ENCODE measurements around the gene ARMC2. TPM values are rescaled to one million over a fixed set of nuclear protein-coding genes. Genes with fewer than 3 reads are reported as not detected.

The ARMC2 gene
- total and polyA plus RNA-seq, 2 of the 4 experiments (the other 2 are of a cell fraction): 0.72 to 3.9 TPM

DNA sequence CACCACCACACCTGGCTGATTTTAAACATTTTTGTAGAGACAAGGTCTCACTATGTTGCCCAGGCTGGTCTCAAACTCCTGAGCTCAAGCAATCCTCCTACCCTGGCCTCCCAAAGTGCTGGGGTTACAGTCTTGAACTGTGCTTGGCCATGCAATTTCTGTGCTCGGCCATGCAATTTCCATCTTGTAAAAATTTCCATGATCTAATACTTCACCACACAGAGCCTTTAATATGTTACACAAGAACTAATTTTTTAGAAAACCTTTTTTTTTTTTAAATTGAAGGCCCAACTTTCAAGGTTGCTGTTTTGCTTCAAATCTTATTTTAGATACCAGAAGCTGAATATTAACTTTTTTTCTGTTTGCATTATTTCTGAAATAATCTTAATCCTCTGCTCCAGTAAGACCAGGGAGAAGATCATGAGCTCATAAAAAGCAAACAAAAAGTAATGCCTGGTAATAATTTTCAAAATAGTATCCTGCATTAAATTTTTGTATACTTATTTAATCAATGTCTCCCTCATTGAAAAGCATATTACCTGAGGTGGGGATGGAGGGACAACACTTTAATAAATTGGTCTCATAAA is 38.1 kb upstream of the ARMC2 start:
- H4K8ac ChIP-seq (ENCODE audit: low read depth in 2 of 2, low read length in 2 of 2): no peak overlapping the region
- H4K91ac ChIP-seq (ENCODE audit: insufficient read depth, low read depth, low read length): no peak overlapping the region
- no peak overlapping the region for H2BK15ac ChIP-seq (ENCODE audit: low read depth, low read length)
- H3K4me2 ChIP-seq (ENCODE audit: low read depth, low read length): no peak overlapping the region
- H2AFZ ChIP-seq (replicated peaks; ENCODE audit: low read length, poor library complexity): no peak overlapping the region
- TF ChIP-seq CEBPB (IDR thresholded peaks at IDR 0.05; ENCODE audit: low read depth, low read length) (no peak), FOS (IDR thresholded peaks at IDR 0.05; ENCODE audit: low read depth, low read length) (no peak), RAD21 (IDR thresholded peaks at IDR 0.05; ENCODE audit: low read length) (no peak), MAZ (IDR thresholded peaks at IDR 0.05; ENCODE audit: borderline replicate concordance, low read depth, low read length) (no peak), CHD1 (IDR thresholded peaks at IDR 0.05; ENCODE audit: low read depth, low read length) (no peak), RCOR1 (IDR thresholded peaks at IDR 0.05; ENCODE audit: insufficient replicate concordance, low read length) (no peak), POLR2A (IDR thresholded peaks at IDR 0.05; ENCODE audit: low read depth, low read length) (no peak), RFX5 (IDR thresholded peaks at IDR 0.05; ENCODE audit: low read depth, low read length) (no peak), SMC3 (IDR thresholded peaks at IDR 0.05; ENCODE audit: low read depth, low read length) (no peak), MXI1 (IDR thresholded peaks at IDR 0.05; ENCODE audit: borderline replicate concordance, low read depth, low read length) (no peak), NFE2L2 (IDR thresholded peaks at IDR 0.05; ENCODE audit: low read depth, low read length) (no peak), USF2 (IDR thresholded peaks at IDR 0.05; ENCODE audit: low read depth, low read length) (no peak), BHLHE40 (IDR thresholded peaks at IDR 0.05; ENCODE audit: low read depth, low read length) (no peak), MAFK (IDR thresholded peaks at IDR 0.05; ENCODE audit: low read depth, low read length) (no peak)
- TF ChIP-seq, protein P1, sequence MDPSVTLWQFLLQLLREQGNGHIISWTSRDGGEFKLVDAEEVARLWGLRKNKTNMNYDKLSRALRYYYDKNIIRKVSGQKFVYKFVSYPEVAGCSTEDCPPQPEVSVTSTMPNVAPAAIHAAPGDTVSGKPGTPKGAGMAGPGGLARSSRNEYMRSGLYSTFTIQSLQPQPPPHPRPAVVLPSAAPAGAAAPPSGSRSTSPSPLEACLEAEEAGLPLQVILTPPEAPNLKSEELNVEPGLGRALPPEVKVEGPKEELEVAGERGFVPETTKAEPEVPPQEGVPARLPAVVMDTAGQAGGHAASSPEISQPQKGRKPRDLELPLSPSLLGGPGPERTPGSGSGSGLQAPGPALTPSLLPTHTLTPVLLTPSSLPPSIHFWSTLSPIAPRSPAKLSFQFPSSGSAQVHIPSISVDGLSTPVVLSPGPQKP (IDR thresholded peaks at IDR 0.05; ENCODE audit: borderline replicate concordance, low read depth, low read length): no peak
- TF ChIP-seq, protein P2, sequence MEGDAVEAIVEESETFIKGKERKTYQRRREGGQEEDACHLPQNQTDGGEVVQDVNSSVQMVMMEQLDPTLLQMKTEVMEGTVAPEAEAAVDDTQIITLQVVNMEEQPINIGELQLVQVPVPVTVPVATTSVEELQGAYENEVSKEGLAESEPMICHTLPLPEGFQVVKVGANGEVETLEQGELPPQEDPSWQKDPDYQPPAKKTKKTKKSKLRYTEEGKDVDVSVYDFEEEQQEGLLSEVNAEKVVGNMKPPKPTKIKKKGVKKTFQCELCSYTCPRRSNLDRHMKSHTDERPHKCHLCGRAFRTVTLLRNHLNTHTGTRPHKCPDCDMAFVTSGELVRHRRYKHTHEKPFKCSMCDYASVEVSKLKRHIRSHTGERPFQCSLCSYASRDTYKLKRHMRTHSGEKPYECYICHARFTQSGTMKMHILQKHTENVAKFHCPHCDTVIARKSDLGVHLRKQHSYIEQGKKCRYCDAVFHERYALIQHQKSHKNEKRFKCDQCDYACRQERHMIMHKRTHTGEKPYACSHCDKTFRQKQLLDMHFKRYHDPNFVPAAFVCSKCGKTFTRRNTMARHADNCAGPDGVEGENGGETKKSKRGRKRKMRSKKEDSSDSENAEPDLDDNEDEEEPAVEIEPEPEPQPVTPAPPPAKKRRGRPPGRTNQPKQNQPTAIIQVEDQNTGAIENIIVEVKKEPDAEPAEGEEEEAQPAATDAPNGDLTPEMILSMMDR (conservative IDR thresholded peaks at IDR 0.05; ENCODE audit: low read depth, low read length): no peak
- no peak overlapping the region for H3K56ac ChIP-seq (ENCODE audit: extremely low read depth, insufficient read depth, low read length)
- H3K27ac ChIP-seq (ENCODE audit: insufficient read depth, low read length): no peak overlapping the region
- H2BK20ac ChIP-seq (ENCODE audit: low read depth, low read length): no peak overlapping the region
- POLR2A ChIA-PET (ENCODE audit: unreplicated experiment): no interaction called here
- dilution Hi-C loops (cut with HindIII; ENCODE audit: low sequenced_read_pairs, unreplicated experiment) (no loop called here), intact Hi-C loops (cut with micrococcal nuclease) (no loop called here), in situ Hi-C loops (cut with MboI; ENCODE audit: low sequenced_read_pairs) (no loop called here)
- no peak overlapping the region for H2BK120ac ChIP-seq (ENCODE audit: low read depth, low read length)
- no peak overlapping the region for H2AK9ac ChIP-seq (replicated peaks; ENCODE audit: low read depth, low read length, poor library complexity)
- no peak overlapping the region for H3K18ac ChIP-seq (ENCODE audit: low read depth, low read length)
- no peak overlapping the region for H3K4ac ChIP-seq (ENCODE audit: low read depth, low read length)
- H3K9me1 ChIP-seq (ENCODE audit: insufficient read depth, low read length): no peaks in the 10 kb centered on the region; the same call in 1 of the 2 replicates
- H3K79me1 ChIP-seq (ENCODE audit: low read depth in 1 of 2, low read length in 2 of 2): no peaks in the 10 kb centered on the region
- no peak overlapping the region for H2AK5ac ChIP-seq (ENCODE audit: low read depth, low read length)
- no peaks in the 10 kb centered on the region for H3K9me3 ChIP-seq (ENCODE audit: control insufficient read depth, insufficient read depth, low read length)
- no peak overlapping the region for H3K9ac ChIP-seq (ENCODE audit: low read depth, low read length)
- H3K14ac ChIP-seq (replicated peaks; ENCODE audit: low read depth, low read length): no peak overlapping the region
- no peak overlapping the region for H2BK5ac ChIP-seq (ENCODE audit: low read depth, low read length, poor library complexity, severe bottlenecking)
- no peaks in the 10 kb centered on the region for H4K20me1 ChIP-seq (ENCODE audit: insufficient read depth, low read length)
- DNase-seq (no peak), ATAC-seq (ENCODE audit: low read depth) (no peak)
- H3K23ac ChIP-seq (ENCODE audit: low read depth, low read length): no peak overlapping the region
- H4K5ac ChIP-seq (ENCODE audit: low read depth, low read length): no peak overlapping the region
- CTCF ChIA-PET: interaction anchor here (0.7 kb wide), 1 partner anchor 1239 kb away, joined by 3 read pairs; no protein-coding TSS in a partner anchor
- 86% methylated on average over 1 of the region's 1 CpG; no CpG with 5 or more reads in 1 of the 2 experiments for WGBS, 2 experiments (ENCODE audit: extremely low coverage in 2 of 2, insufficient read length in 1 of 2)
- H3K36me3 ChIP-seq (ENCODE audit: control insufficient read depth, insufficient read depth, low read length): no peaks in the 10 kb centered on the region
- H3K4me1 ChIP-seq (ENCODE audit: control insufficient read depth, insufficient read depth, low read length): peaks cover 9% of the 10 kb centered on the region
- no peak overlapping the region for H3K4me3 ChIP-seq (ENCODE audit: insufficient read depth, low read depth, low read length)
- BruUV-seq (replicated peaks): no TSS peak
- H3K27me3 ChIP-seq (ENCODE audit: control insufficient read depth, insufficient read depth, low read length): no peaks in the 10 kb centered on the region
